Sigmoid colon (tissue), 7 donors: ENCODE results near the gene IMMP2L. TPM values are rescaled to one million over a fixed set of nuclear protein-coding genes. Genes with fewer than 3 reads are reported as not detected.

ENCODE experiments used
- DNase-seq: peaks from one replicate; pipeline ENCODE4 v3.0.0-alpha.2; 2019
- H3K27ac ChIP-seq, 4 donors: fragments of 200-600 bp; sonication (generic); one replicate each; pipeline ENCODE4 v1.5.1; 2016 to 2019; ENCODE audit warnings: mild to moderate bottlenecking in 1 of 4
- H3K27me3 ChIP-seq, 3 donors: fragments of 200-600 bp; sonication (generic); one replicate each; pipeline ENCODE4 v1.5.1; 2019; ENCODE audit warnings: mild to moderate bottlenecking in 1 of 3
- H3K36me3 ChIP-seq, 4 donors: fragments of 200-600 bp; sonication (generic); one replicate each; pipeline ENCODE4 v1.5.1; 2016 to 2019
- H3K4me1 ChIP-seq, 4 donors: fragments of 200-600 bp; sonication (generic); one replicate each; pipeline ENCODE4 v1.5.1; 2017 to 2019
- H3K4me3 ChIP-seq, 4 donors: fragments of 200-600 bp; sonication (generic); one replicate each; pipeline ENCODE4 v1.5.1; 2017 to 2019; ENCODE audit warnings: mild to moderate bottlenecking in 2 of 4, moderate library complexity in 1 of 4
- H3K9me3 ChIP-seq, 4 donors: fragments of 200-600 bp in 3 of 4; sonication (generic) in 3 of 4; one replicate each; pipeline versions ENCODE4 v1.5.1 to v1.6.1; 2013 to 2019
- CTCF ChIP-seq, 4 experiments: fragments of 450-650 bp in 3 of 4; fragments of 200-600 bp in 1 of 4; IDR thresholded peaks; one replicate each; pipeline ENCODE4 v1.5.1; 2016 to 2019; ENCODE audit warnings: antibody characterized with exemption in 4 of 4, mild to moderate bottlenecking in 3 of 4, moderate library complexity in 2 of 4
- EP300 ChIP-seq, 4 donors: sonication (generic); formaldehyde crosslinking; IDR thresholded peaks; one replicate each; pipeline ENCODE4 v1.6.1; 2017; ENCODE audit warnings: antibody characterized with exemption in 4 of 4
- POLR2A ChIP-seq, 2 donors: fragments of 450-650 bp; IDR thresholded peaks; one replicate each; pipeline ENCODE4 v1.6.1; 2016; ENCODE audit warnings: antibody characterized with exemption in 2 of 2, mild to moderate bottlenecking in 2 of 2, moderate library complexity in 2 of 2
- POLR2AphosphoS5 ChIP-seq, 4 donors: sonication (generic); formaldehyde crosslinking; IDR thresholded peaks; one replicate each; pipeline ENCODE4 v1.6.1; 2017; ENCODE audit warnings: antibody characterized with exemption in 4 of 4
- WGBS, 2 donors: extraction: QIAGEN DNeasy Blood & Tissue Kit; methylation state at CpG; one replicate each; pipeline ENCODE4 v1.1.7; 2013; 5-methylcytosine and 5-hydroxymethylcytosine counted together
- intact Hi-C: fragments of 100-400 bp; cut with DNase I; formaldehyde crosslinking; loops from one replicate; pipeline ENCODE4 v1.15.1; 2023
- polyA plus RNA-seq, 3 donors: library from polyadenylated mRNA; stranded (reverse); fragments of 200-250 nt; gene quantifications; one replicate each; pipeline ENCODE4 v1.2.3, GENCODE V29; 2013
- total RNA-seq, 4 donors: library from RNA; depleted of rRNA; stranded (reverse); fragments of >200 nt; gene quantifications; one replicate each; pipeline ENCODE4 v1.1.0, GENCODE V29; 2016
- donor health status: healthy with polysubstance abuse.
- donor health status: Bipolar disorder and iron deficiency.
- donor health status: healthy.

The IMMP2L gene
- total and polyA plus RNA-seq, 7 donors: 2.5 to 57.9 (median 18.5) TPM

GRCh38 chr7:111356941-111357340, 205.4 kb downstream of the IMMP2L start:
- Histone ChIP-seq H3K4me3 (no peak overlapping the region), H3K9me3 (no peaks in the 10 kb centered on the region), H3K27me3 (no peaks in the 10 kb centered on the region), H3K4me1 (no peaks in the 10 kb centered on the region), H3K27ac (no peak overlapping the region), H3K36me3 (no peaks in the 10 kb centered on the region)
- intact Hi-C loops: no loop called here
- DNase-seq: no peak
- WGBS, 2 donors: 92 to 95% methylated on average over 3 of the region's 3 CpGs
- no peak for TF ChIP-seq CTCF (IDR thresholded peaks at IDR 0.05)
- TF ChIP-seq POLR2A (IDR thresholded peaks at IDR 0.05): no peak
- no peak for TF ChIP-seq EP300 (IDR thresholded peaks at IDR 0.05)
- TF ChIP-seq POLR2AphosphoS5 (IDR thresholded peaks at IDR 0.05): no peak

- H3K27me3 ChIP-seq: no peaks in the 10 kb centered on the region
- H3K27ac ChIP-seq: no peak overlapping the region
- TF ChIP-seq CTCF (IDR thresholded peaks at IDR 0.05) (no peak), POLR2A (IDR thresholded peaks at IDR 0.05) (no peak), POLR2AphosphoS5 (IDR thresholded peaks at IDR 0.05) (no peak), EP300 (IDR thresholded peaks at IDR 0.05) (no peak)
- H3K9me3 ChIP-seq: no peaks in the 10 kb centered on the region
- H3K36me3 ChIP-seq: no peaks in the 10 kb centered on the region
- 92 to 96% methylated on average over 1 of the region's 1 CpG for WGBS, 2 donors
- H3K4me3 ChIP-seq: no peak overlapping the region
- H3K4me1 ChIP-seq: no peaks in the 10 kb centered on the region
- intact Hi-C loops: no loop called here
- DNase-seq: no peak
Observed at GRCh38 chr7:111352319-111352718, 210.0 kb downstream of the IMMP2L start.

- Histone ChIP-seq H3K27ac (no peak overlapping the region), H3K4me3 (no peak overlapping the region), H3K36me3 (no peaks in the 10 kb centered on the region), H3K27me3 (no peaks in the 10 kb centered on the region), H3K4me1 (no peaks in the 10 kb centered on the region), H3K9me3 (peaks cover 0 to 10% (median 7%) of the 10 kb centered on the region in 4 donors)
- no peak for DNase-seq
- intact Hi-C loops: no loop called here
- TF ChIP-seq POLR2A (IDR thresholded peaks at IDR 0.05): no peak
- no peak for TF ChIP-seq EP300 (IDR thresholded peaks at IDR 0.05)
- no peak for TF ChIP-seq POLR2AphosphoS5 (IDR thresholded peaks at IDR 0.05)
- TF ChIP-seq CTCF (IDR thresholded peaks at IDR 0.05): no peak
Observed at GRCh38 chr7:111346219-111346618, 216.1 kb downstream of the IMMP2L start.

- H3K4me1 ChIP-seq: no peaks in the 10 kb centered on the region
- no peak overlapping the region for H3K4me3 ChIP-seq
- TF ChIP-seq POLR2A (IDR thresholded peaks at IDR 0.05) (no peak), POLR2AphosphoS5 (IDR thresholded peaks at IDR 0.05) (no peak), EP300 (IDR thresholded peaks at IDR 0.05) (no peak), CTCF (IDR thresholded peaks at IDR 0.05) (no peak)
- no peak for DNase-seq
- no peak overlapping the region for H3K27ac ChIP-seq
- intact Hi-C loops: no loop called here
- H3K36me3 ChIP-seq: no peaks in the 10 kb centered on the region
- no peaks in the 10 kb centered on the region for H3K27me3 ChIP-seq
- peaks cover 0 to 10% (median 7%) of the 10 kb centered on the region in 4 donors for H3K9me3 ChIP-seq
Observed at GRCh38 chr7:111343017-111343416, 219.3 kb downstream of the IMMP2L start.

GRCh38 chr7:111339006-111339405, 223.3 kb downstream of the IMMP2L start:
- WGBS, 2 donors: 38 to 53% methylated on average over 1 of the region's 1 CpG
- DNase-seq: no peak

More at GRCh38 chr7:111339006-111339405, 223.3 kb downstream of the IMMP2L start:
- no peak overlapping the region for H3K4me3 ChIP-seq
- no peaks in the 10 kb centered on the region for H3K4me1 ChIP-seq
- intact Hi-C loops: no loop called here
- H3K36me3 ChIP-seq: no peaks in the 10 kb centered on the region
- no peak overlapping the region for H3K27ac ChIP-seq
- peaks cover 0 to 10% (median 6%) of the 10 kb centered on the region in 4 donors for H3K9me3 ChIP-seq
- H3K27me3 ChIP-seq: no peaks in the 10 kb centered on the region
- no peak for TF ChIP-seq CTCF (IDR thresholded peaks at IDR 0.05)
- no peak for TF ChIP-seq EP300 (IDR thresholded peaks at IDR 0.05)
- no peak for TF ChIP-seq POLR2A (IDR thresholded peaks at IDR 0.05)
- TF ChIP-seq POLR2AphosphoS5 (IDR thresholded peaks at IDR 0.05): no peak
